Activated naive CD8-positive, alpha-beta T cell treated with anti-CD3 and anti-CD28 coated beads for 36 hours (primary cell): ENCODE data around the gene JAKMIP1. TPM values are rescaled to one million over a fixed set of nuclear protein-coding genes. Genes with fewer than 3 reads are reported as not detected.

Source experiments
- DNase-seq: peaks from one replicate; pipeline ENCODE4 v3.0.0; 2021
- H3K27ac Mint-ChIP-seq: one replicate; pipeline ENCODE4 v1.8.0; 2022; ENCODE audit warnings: mild to moderate bottlenecking, moderate library complexity, mixed read lengths
- H3K27me3 Mint-ChIP-seq: one replicate; pipeline ENCODE4 v1.8.0; 2022; ENCODE audit warnings: mild to moderate bottlenecking, mixed read lengths
- H3K36me3 Mint-ChIP-seq: one replicate; pipeline ENCODE4 v1.8.0; 2021; ENCODE audit warnings: mild to moderate bottlenecking, mixed read lengths
- H3K4me1 Mint-ChIP-seq: one replicate; pipeline ENCODE4 v1.8.0; 2021; ENCODE audit warnings: mixed read lengths
- H3K4me3 Mint-ChIP-seq: one replicate; pipeline ENCODE4 v1.8.0; 2022; ENCODE audit warnings: mild to moderate bottlenecking, moderate library complexity, mixed read lengths
- H3K9me3 Mint-ChIP-seq: one replicate; pipeline ENCODE4 v1.8.0; 2022; ENCODE audit warnings: mixed read lengths
- total RNA-seq, 2 experiments: library from RNA; stranded (reverse); gene quantifications; one replicate each; pipeline ENCODE4 v1.2.3, GENCODE V29; 2021

Gene JAKMIP1
- total RNA-seq, result 1 to 10 TPM; 1.0 to 1.6 TPM

GRCh38 chr4:6200011-6200921, at the start of gene JAKMIP1:
Gene JAKMIP1, minus strand, starts transcription at chr4:6200549. Its CDS starts 87,699 bp downstream, at chr4:6112850.
- Mint-ChIP-seq H3K4me1 (peaks cover 9% of the 10 kb centered on the region), H3K36me3 (no peaks in the 10 kb centered on the region), H3K27me3 (peaks cover 67% of the 10 kb centered on the region), H3K27ac (no peak within 1 kb of the TSS), H3K4me3 (peak within 1 kb of the TSS; percentile 70), H3K9me3 (peaks cover 11% of the 10 kb centered on the region)
- DNase-seq, result peak; percentile 82

GRCh38 chr4:6248394-6248793, 48.0 kb upstream of the JAKMIP1 start:
- no peaks in the 10 kb centered on the region for H3K36me3 Mint-ChIP-seq
- DNase-seq, result no peak
- peaks cover 5% of the 10 kb centered on the region for H3K9me3 Mint-ChIP-seq
- peaks cover 53% of the 10 kb centered on the region for H3K27me3 Mint-ChIP-seq
- peaks cover 3% of the 10 kb centered on the region for H3K4me1 Mint-ChIP-seq
- no peak overlapping the region for H3K27ac Mint-ChIP-seq
- no peak overlapping the region for H3K4me3 Mint-ChIP-seq

- no peak overlapping the region for H3K27ac Mint-ChIP-seq
- no peak overlapping the region for H3K4me3 Mint-ChIP-seq
- H3K4me1 Mint-ChIP-seq, result peaks cover 3% of the 10 kb centered on the region
- H3K36me3 Mint-ChIP-seq, result no peaks in the 10 kb centered on the region
- peaks cover 60% of the 10 kb centered on the region for H3K27me3 Mint-ChIP-seq
- H3K9me3 Mint-ChIP-seq, result peaks cover 5% of the 10 kb centered on the region
- DNase-seq, result no peak
Measured at GRCh38 chr4:6246170-6246634, 45.9 kb upstream of the JAKMIP1 start.

GRCh38 chr4:6245246-6246169, 45.2 kb upstream of the JAKMIP1 start:
- Mint-ChIP-seq H3K4me1 (peaks cover 2% of the 10 kb centered on the region), H3K9me3 (peaks cover 5% of the 10 kb centered on the region), H3K27ac (no peak overlapping the region), H3K4me3 (no peak overlapping the region), H3K36me3 (no peaks in the 10 kb centered on the region), H3K27me3 (peaks cover 56% of the 10 kb centered on the region)
- DNase-seq, result no peak

- no peak for DNase-seq
- H3K4me1 Mint-ChIP-seq, result no peaks in the 10 kb centered on the region
- H3K36me3 Mint-ChIP-seq, result no peaks in the 10 kb centered on the region
- no peak overlapping the region for H3K27ac Mint-ChIP-seq
- H3K9me3 Mint-ChIP-seq, result peaks cover 5% of the 10 kb centered on the region
- H3K27me3 Mint-ChIP-seq, result peaks cover 37% of the 10 kb centered on the region
- H3K4me3 Mint-ChIP-seq, result no peak overlapping the region
Measured at GRCh38 chr4:6242271-6243029, 42.1 kb upstream of the JAKMIP1 start.

GRCh38 chr4:6241062-6241845, 40.9 kb upstream of the JAKMIP1 start:
- Mint-ChIP-seq H3K4me3 (no peak overlapping the region), H3K9me3 (peaks cover 5% of the 10 kb centered on the region), H3K36me3 (no peaks in the 10 kb centered on the region), H3K4me1 (no peaks in the 10 kb centered on the region), H3K27ac (no peak overlapping the region), H3K27me3 (peaks cover 28% of the 10 kb centered on the region)
- no peak for DNase-seq

GRCh38 chr4:6239968-6240367, 39.6 kb upstream of the JAKMIP1 start:
- no peaks in the 10 kb centered on the region for H3K36me3 Mint-ChIP-seq
- no peaks in the 10 kb centered on the region for H3K4me1 Mint-ChIP-seq
- no peak overlapping the region for H3K4me3 Mint-ChIP-seq
- H3K27me3 Mint-ChIP-seq, result peaks cover 23% of the 10 kb centered on the region
- H3K9me3 Mint-ChIP-seq, result peaks cover 5% of the 10 kb centered on the region
- no peak overlapping the region for H3K27ac Mint-ChIP-seq
- no peak for DNase-seq

- Mint-ChIP-seq H3K9me3 (no peaks in the 10 kb centered on the region), H3K4me3 (no peak overlapping the region), H3K4me1 (no peaks in the 10 kb centered on the region), H3K27me3 (peaks cover 18% of the 10 kb centered on the region), H3K27ac (no peak overlapping the region), H3K36me3 (no peaks in the 10 kb centered on the region)
- no peak for DNase-seq
Measured at GRCh38 chr4:6239486-6239885, 39.1 kb upstream of the JAKMIP1 start.

- no peaks in the 10 kb centered on the region for H3K4me1 Mint-ChIP-seq
- H3K9me3 Mint-ChIP-seq, result no peaks in the 10 kb centered on the region
- H3K27me3 Mint-ChIP-seq, result peaks cover 3% of the 10 kb centered on the region
- H3K27ac Mint-ChIP-seq, result no peak overlapping the region
- DNase-seq, result no peak
- no peak overlapping the region for H3K4me3 Mint-ChIP-seq
- H3K36me3 Mint-ChIP-seq, result no peaks in the 10 kb centered on the region
Measured at GRCh38 chr4:6236816-6237390, 36.6 kb upstream of the JAKMIP1 start.

- H3K4me3 Mint-ChIP-seq, result no peak overlapping the region
- no peaks in the 10 kb centered on the region for H3K36me3 Mint-ChIP-seq
- H3K9me3 Mint-ChIP-seq, result no peaks in the 10 kb centered on the region
- DNase-seq, result no peak
- no peaks in the 10 kb centered on the region for H3K4me1 Mint-ChIP-seq
- no peak overlapping the region for H3K27ac Mint-ChIP-seq
- no peaks in the 10 kb centered on the region for H3K27me3 Mint-ChIP-seq
Measured at GRCh38 chr4:6235901-6236640, 35.7 kb upstream of the JAKMIP1 start.

GRCh38 chr4:6235012-6235411, 34.7 kb upstream of the JAKMIP1 start:
- no peaks in the 10 kb centered on the region for H3K9me3 Mint-ChIP-seq
- H3K27me3 Mint-ChIP-seq, result no peaks in the 10 kb centered on the region
- no peaks in the 10 kb centered on the region for H3K4me1 Mint-ChIP-seq
- H3K36me3 Mint-ChIP-seq, result no peaks in the 10 kb centered on the region
- no peak for DNase-seq
- H3K4me3 Mint-ChIP-seq, result no peak overlapping the region
- no peak overlapping the region for H3K27ac Mint-ChIP-seq

GRCh38 chr4:6233929-6234328, 33.6 kb upstream of the JAKMIP1 start:
- Mint-ChIP-seq H3K36me3 (no peaks in the 10 kb centered on the region), H3K4me3 (no peak overlapping the region)

More at GRCh38 chr4:6233929-6234328, 33.6 kb upstream of the JAKMIP1 start:
- DNase-seq, result no peak
- H3K9me3 Mint-ChIP-seq, result no peaks in the 10 kb centered on the region
- H3K27me3 Mint-ChIP-seq, result peaks cover 3% of the 10 kb centered on the region
- H3K4me1 Mint-ChIP-seq, result no peaks in the 10 kb centered on the region
- no peak overlapping the region for H3K27ac Mint-ChIP-seq
